OCI-LY1 (cell line): Measurements from ENCODE around the gene ZNF346.

ENCODE experiments used
- EZH2 ChIP-seq: fragments of 200-600 bp; sonication (generic), shearing (Covaris generic); IDR thresholded peaks from 2 replicates; pipeline ENCODE4 v1.8.0; 2017; ENCODE audit warnings: borderline replicate concordance, mixed run types, mild to moderate bottlenecking, antibody characterized with exemption, low read length, moderate library complexity, mixed read lengths
- TF ChIP-seq, protein P1 (sequence below): fragments of 200-600 bp; sonication (generic), shearing (Covaris generic); IDR thresholded peaks from 2 replicates; pipeline ENCODE4 v1.5.1; 2017; ENCODE audit warnings: mild to moderate bottlenecking, antibody characterized with exemption, low read length, moderate library complexity, mixed read lengths

GRCh38 chr5:177020033-177020432 is 2.5 kb upstream of the ZNF346 start:
- TF ChIP-seq, protein P1, sequence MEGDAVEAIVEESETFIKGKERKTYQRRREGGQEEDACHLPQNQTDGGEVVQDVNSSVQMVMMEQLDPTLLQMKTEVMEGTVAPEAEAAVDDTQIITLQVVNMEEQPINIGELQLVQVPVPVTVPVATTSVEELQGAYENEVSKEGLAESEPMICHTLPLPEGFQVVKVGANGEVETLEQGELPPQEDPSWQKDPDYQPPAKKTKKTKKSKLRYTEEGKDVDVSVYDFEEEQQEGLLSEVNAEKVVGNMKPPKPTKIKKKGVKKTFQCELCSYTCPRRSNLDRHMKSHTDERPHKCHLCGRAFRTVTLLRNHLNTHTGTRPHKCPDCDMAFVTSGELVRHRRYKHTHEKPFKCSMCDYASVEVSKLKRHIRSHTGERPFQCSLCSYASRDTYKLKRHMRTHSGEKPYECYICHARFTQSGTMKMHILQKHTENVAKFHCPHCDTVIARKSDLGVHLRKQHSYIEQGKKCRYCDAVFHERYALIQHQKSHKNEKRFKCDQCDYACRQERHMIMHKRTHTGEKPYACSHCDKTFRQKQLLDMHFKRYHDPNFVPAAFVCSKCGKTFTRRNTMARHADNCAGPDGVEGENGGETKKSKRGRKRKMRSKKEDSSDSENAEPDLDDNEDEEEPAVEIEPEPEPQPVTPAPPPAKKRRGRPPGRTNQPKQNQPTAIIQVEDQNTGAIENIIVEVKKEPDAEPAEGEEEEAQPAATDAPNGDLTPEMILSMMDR = no peak
- TF ChIP-seq EZH2 = no peak
